Left renal cortex interstitium (tissue), 4 donors: ENCODE measurements around the gene COX6A2. TPM values are rescaled to one million over a fixed set of nuclear protein-coding genes. Genes with fewer than 3 reads are reported as not detected.

Experiments
- DNase-seq, 4 donors: peaks; one replicate each; pipeline ENCODE4 v3.0.0-alpha.2; 2013; ENCODE audit warnings: low read depth in 4 of 4, low spot score in 2 of 4, missing footprints in 1 of 4
- polyA plus RNA-seq, 4 donors: library from polyadenylated mRNA; unstranded; fragments of 120-200 nt; gene quantifications; one replicate each; pipeline ENCODE4 v1.2.1, GENCODE V29; 2013; ENCODE audit not compliant: insufficient read length in 4 of 4

COX6A2 gene
- polyA plus RNA-seq: 1 to 10 TPM in 2 of 4 donors, under 1 TPM in 2; 0.59 to 1.6 (median 1.2) TPM

DNA sequence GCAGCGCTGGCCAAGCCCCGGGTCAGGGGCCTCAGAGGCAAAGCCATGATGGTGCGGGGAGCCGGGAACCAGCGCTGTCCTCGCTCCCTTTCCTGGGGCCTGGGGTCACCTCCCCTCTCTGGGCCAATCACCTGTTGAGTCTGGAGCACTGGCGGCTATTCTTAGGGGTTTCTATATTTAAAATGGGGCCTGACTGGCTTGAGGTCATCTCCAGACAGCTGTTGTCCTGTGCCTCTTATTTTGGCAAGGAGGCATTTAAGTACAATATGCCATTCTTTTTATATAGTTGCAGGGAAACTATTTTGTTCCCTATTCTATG, at the start of gene COX6A2:
Gene COX6A2 (minus strand): TSS at position 82 of the 319 bp plus-strand sequence. CDS start 35 bp downstream, at position 47.
- no peak for DNase-seq

DNA sequence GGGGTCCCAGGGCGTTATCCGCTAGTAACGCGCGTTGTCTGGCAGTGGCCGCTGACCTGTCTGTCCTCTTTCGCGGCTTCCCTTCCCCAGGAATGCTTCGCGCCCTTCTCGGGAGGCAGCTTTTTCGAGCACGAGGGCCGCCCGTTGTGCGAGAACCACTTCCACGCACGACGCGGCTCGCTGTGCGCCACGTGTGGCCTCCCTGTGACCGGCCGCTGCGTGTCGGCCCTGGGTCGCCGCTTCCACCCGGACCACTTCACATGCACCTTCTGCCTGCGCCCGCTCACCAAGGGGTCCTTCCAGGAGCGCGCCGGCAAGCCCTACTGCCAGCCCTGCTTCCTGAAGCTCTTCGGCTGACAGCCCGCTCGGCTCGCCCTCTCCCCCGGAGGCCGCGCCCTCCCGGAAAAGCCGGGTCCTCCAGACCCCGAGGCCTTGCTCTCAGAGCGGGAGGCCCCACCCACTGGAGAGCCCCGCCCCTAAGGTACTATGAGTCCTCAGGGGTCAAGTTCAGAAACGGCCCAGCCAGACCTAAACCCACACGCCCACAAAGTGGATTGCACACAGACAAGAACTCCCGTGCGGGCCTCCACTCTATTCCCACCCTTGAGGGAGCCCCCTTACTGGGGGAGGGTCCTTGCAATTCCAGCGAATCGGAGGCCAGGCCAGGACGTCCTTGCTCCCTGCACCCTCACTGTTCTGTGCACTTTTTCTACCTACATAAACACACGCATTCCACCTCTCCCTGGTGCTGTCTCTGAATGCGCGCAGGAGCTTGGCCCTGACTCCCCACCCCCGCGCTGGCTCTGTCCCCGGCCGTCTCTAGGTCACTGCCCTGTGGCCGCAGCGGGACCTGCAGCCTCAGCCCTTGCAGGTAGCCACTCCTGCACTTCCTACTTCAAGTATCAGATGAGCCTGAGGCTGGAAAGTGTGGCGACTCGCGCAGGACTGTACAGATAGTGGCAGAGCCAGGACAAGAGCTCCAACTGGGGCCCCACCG, 49.4 kb upstream of the COX6A2 start:
- no peak for DNase-seq

DNA sequence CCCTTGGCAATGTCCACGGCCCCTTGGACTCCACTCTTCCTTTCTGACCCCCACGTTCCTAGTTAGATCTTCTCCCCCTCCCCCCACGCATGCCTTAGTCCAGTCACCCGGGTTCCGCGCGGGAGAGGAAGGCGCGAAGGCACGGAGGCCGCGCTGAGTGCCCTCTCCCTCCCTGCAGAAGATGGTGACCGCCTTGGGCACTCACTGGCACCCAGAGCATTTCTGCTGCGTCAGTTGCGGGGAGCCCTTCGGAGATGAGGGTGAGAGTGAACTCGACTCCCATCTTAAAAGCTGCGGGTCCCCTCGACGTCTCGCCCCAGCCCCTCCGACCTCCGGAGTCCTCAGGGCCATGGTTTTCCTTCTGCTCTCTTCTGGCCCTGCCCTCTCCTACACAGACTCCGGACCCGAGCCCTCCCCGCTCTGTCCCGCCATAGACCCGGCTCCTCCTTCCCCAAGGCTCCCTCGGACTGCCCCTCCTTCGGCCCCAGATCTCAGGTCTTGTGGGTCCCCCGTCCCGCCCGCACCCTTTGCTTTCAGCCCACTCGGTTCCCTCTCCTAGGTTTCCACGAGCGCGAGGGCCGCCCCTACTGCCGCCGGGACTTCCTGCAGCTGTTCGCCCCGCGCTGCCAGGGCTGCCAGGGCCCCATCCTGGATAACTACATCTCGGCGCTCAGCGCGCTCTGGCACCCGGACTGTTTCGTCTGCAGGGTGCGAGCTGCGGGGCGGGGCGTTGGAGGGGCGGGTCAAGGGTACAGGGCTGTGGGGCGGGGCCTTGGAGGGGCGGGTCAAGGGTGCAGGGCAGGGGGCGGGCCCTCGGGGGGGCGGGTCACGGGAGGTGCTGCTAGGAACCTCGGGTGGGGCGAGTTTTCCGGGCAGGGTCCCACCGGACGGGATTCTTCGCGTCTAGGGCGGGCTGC, 48.4 kb upstream of the COX6A2 start:
- no peak for DNase-seq

DNA sequence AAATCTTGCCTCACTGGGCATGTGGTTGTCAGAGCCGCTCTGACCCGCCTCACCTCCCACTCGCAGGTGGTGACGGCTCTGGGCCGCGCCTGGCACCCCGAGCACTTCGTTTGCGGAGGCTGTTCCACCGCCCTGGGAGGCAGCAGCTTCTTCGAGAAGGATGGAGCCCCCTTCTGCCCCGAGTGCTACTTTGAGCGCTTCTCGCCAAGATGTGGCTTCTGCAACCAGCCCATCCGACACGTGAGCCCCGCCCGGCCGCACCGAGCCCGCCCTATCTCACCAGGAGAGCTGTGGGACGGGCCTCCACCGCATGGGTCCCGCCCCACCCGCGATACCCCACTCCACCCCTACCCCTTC, 47.8 kb upstream of the COX6A2 start:
- DNase-seq: no peak

DNA sequence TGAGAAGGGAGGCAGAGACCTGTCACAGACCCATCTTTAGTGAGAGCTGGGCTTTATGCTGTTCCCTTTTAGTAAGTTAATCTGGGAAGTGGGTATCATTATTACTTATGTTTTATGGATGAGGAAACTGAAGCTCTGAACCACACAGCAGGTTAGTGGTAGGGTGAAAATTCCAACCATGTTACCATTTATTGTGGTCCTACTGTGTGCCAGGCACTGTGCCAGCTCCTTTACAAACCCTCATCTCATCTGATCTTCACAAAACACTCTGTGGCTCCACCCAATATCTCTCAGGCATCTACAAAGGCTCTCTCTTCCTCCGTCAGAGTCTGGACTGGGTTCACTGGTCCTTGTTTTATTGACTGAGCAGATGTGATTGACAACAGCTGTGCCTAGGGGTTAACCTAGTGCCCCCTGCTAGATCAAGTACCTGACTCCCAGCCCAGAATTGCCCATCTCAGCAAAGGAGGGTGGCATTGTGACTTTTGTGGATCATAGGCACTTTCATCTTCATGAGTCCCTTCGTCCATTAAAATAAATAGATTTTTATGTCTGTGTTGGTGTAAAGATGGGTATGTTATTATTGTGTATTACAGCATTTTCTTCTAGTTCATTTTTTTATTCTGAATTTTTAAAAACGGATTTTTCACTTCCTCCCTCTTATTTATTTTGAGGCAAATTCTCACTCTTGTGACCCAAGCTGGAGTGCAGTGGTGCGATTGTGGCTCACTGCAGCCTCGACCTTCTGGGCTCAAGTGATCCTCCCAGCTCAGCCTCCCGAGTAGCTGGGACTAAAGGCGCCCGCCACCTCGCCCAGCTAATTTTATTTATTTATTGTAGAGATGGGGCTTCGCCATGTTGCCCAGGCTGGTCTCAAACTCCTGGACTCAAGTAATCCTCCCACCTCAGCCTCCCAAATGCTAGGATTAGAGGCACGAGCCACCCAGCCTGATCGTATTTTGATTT, 46.9 kb upstream of the COX6A2 start:
- DNase-seq: no peak

DNA sequence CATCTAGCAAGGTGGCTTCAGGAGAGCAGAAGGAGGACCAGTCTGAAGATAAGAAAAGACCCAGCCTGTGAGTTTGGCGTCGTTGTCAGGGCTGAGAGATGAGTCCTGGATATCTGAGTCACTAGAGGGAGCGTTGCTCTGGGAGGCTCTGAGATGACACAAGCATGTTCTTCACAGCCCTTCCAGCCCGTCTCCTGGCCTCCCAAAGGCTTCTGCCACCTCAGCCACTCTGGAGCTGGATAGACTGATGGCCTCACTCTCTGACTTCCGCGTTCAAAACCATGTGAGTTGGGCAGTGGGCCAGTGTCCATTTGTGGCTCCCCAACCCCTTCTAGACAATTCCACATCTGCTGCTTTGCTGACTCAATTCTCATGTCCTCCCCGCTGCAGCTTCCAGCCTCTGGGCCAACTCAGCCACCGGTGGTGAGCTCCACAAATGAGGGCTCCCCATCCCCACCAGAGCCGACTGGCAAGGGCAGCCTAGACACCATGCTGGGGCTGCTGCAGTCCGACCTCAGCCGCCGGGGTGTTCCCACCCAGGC, 46.1 kb upstream of the COX6A2 start:
- DNase-seq: no peak

DNA sequence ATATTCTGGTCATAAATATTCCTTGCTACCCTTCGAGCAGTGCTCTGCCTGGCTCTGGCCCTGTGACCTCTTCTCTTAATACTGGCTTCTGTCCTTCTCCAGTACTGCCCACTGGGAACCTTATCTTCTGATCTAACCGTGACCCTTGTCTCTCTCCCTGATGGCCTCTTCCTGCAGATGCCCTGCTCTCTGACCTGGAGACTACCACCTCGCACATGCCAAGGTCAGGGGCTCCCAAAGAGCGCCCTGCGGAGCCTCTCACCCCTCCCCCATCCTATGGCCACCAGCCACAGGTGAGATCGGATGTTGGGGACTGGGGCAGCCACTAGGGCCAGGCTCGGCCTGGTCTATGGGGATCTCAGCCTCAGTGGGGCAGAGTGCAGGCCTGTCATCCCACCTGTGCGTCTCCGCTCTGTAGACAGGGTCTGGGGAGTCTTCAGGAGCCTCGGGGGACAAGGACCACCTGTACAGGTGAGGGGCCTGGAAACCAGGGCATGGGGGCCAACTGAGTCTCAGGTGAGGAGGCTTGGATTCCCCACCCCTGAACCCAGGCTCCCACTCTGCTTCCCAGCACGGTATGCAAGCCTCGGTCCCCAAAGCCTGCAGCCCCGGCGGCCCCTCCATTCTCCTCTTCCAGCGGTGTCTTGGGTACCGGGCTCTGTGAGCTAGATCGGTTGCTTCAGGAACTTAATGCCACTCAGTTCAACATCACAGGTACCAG, 45.3 kb upstream of the COX6A2 start:
- no peak for DNase-seq

DNA sequence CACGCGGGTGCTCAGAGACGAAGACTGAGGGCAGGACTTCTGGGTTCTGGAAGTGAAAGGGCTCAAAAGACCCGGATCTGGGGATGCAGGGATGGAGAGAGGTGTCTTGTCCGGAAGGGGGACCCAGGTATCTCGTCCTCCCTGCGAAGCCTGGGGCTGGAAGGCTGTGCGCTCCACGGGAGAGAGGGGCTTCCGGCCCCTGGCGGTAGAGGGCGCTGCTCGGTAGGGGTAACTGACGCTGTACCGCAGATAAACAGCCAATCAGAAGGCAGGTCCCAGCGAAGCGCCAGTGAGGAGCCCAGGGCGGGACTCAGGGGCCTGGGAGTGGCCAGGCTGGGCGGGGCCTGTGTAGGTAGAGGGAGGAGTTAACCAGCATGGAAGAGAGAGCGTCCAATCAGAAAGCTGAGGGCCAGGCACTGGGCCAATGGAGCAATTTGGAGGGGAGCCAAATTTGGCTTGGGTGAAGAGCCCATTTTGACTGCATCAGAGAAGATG, 44.6 kb upstream of the COX6A2 start:
- no peak for DNase-seq

DNA sequence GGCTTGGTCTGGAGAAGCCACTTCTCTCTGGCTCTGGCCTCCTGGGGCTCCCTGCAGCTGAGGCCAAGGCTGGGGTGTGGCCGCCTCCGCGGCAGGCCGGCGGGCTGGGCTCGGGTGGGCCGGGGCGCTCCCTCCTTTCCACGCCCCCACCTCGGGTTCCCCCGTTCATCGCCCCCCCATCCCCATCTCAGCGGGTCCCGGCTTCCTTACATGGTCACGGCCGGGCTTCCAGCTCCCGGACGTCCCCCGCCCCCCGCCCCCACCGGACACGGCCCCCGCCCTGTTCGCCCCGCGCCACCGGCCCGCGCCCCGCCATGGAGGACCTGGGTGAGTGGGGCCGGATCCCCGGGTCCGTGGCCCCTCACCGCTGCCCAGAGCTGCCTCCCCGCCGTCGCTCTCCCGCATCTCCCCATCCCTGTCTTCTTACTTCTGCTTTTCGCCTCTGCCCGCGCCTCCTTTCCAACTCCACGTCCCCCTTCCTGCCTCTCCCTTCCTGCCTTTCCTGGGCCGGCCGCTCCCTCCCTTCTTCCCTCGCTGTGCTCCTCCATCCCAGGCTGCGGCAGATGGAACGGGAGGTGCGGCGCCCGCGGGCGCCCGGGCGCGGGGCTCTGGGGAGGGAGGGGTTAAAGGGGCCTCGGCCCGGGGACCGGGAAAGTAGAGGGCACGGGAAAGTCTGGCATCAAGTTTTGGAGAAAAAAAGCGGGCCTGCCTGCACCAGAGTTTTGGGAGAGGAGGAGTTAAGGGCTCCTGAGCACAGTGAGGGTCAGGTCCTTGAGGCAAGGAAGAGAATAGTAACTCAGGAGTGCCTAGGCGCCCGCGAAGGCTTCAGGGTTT, 43.9 kb upstream of the COX6A2 start, which contains the start of gene TGFB1I1:
Gene TGFB1I1 (plus strand): TSS at position 278 of the 834 bp plus-strand sequence. CDS start 37 bp downstream, at position 315.
- no peak for DNase-seq

DNA sequence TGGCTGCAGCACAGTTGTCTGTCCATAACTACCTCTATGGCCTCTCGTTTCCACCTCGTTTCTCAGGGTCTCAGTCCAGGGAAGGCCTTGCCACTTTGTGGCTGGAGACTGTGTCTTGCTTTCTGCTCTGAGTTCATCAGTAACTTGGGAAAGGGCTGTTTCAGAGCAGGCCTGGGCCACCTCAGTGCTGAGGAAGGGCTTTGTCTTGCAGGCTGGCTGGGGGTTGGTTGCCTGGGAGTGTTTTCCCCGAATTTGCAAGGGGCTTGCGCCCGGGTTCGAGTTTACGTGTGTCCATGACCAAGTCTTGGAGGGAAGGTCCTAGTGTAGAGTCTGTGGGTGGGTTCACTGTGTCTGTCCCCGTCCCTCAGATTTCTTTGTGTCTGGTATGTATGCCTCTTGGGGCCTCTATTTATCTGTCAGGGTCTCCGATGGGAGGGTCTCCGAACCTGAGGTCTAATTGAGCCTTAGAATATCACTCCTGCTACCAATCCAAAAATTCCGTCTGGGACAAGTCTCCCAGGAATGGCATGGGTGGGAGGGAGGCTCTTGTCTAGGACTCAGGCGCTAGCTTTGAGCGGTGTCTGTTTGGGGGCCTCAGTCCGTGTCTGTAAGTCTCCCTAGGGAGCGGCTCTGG, 43.2 kb upstream of the COX6A2 start:
- DNase-seq: no peak

DNA sequence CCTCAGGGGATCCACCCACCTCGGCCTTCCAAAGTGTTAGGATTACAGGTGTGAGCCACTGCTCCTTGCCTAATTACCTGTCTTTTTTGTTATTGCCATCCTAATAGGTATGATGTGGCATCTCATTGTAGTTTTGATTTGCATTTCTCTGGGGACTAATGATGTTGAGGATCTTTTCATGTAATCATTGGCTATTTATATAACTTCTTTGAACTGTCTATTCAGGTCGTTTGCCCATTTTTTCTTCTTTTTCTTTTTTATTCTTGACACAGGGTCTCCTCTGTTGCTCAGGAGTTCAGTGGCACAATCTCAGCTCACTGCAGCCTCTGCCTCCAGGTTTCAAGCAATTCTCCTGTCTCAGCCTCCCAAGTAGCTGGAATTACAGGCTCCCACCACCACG, 42.5 kb upstream of the COX6A2 start:
- no peak for DNase-seq

DNA sequence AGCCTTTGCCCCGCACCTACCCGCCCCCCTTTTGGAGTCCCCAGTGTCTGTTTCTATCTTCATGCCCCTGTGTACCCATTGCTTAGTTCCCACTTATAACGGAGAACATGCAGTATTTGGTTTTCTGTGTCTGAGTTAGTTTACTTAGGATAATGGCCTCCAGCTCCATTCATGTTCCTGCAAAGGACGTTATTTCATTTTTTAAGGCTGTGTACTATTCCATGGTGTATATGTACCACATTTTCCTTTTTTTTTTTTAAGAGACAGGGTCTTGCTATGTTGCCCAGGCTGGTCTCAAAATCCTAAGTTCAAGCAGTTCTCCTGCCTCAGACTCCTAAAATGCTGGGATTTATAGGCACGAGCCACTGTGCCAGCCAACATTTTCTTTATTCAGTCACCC, 39.7 kb upstream of the COX6A2 start:
- no peak for DNase-seq

DNA sequence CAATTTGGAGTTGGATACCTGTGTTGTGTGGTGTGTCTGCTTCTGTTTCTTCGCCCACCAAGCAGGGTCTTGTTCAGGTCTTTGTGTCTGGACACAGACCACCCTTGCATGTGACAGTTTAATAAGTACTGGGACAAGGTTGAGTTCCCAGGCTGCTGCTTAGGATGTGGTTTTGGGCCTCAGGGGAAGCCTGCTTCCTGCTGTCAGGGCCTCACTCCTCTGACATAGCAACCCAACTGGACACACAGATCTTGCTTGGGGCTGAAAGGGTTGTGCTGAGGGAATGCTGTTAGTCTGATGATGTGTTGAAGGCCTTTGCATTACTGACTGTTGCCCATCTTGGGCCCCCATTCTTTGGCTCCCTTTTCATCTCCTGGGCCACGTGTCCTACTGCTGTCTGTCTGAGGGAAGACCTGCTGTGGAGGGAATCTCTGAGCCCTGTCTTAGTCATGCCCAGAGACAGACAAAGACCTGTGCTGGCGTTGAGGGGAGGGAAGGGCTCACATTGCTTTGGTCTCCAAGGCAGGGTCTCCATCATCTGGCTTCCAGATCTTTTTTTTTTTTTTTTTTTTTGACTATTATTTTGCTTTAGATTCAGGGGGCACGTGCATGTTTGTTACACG, 39.1 kb upstream of the COX6A2 start:
- no peak for DNase-seq

DNA sequence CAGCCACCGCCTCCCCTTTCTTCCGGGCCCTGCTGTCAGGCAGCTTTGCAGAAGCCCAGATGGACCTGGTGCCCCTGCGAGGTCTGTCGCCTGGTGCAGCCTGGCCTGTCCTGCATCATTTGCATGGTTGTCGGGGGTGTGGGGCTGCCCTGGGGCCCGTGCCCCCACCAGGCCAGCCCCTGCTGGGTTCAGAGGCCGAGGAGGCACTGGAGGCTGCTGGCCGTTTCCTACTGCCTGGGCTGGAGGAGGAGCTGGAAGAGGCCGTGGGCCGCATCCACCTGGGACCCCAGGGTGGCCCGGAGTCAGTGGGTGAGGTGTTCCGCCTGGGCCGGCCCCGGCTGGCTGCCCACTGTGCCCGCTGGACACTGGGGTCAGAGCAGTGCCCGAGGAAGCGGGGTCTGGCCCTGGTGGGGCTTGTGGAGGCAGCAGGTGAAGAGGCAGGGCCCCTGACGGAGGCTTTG, 38.3 kb upstream of the COX6A2 start:
- DNase-seq: no peak

DNA sequence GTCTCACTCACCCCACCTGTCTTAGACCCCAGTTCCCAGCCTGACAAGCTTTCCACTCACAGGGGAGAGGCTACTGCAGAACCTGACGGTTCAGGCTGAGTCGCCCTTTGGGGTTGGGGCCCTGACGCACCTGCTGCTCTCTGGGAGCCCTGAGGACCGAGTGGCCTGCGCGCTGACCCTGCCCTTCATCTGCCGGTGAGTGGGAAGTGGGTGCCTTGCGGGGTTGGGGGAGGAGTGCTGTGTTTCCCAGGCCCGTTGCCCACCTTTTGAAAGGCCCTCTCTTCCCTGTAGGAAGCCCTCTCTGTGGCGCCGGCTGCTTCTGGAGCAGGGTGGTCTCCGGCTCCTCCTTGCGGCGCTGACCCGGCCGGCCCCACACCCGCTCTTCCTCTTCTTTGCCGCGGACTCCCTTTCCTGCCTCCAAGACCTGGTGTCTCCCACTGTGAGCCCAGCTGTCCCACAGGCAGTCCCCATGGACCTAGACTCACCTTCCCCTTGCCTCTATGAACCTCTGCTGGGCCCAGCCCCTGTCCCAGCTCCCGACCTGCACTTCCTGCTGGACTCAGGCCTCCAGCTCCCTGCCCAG, 37.7 kb upstream of the COX6A2 start:
- no peak for DNase-seq

DNA sequence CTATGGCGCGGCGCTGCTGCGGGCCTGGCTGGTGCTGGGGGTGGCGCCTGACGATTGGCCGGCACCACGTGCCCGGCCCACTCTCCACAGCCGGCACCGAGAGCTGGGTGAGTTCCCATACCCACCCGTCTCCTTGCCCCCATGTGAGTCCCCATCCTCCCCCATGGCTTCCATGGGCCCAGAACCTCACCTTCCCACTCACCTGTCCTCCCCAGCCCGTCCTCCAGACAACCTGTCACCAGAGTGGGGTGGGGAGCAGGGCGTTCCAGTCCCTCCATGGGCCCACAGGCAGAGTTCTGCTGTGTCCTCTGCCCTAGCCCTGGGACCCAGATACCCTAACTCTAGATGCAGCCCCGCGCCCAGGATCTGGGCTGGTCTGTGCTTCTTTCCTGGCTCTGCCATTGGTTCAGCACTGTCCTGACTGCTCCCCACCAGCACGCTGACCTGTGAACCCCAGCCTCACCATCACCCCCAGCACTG, 36.7 kb upstream of the COX6A2 start:
- DNase-seq: no peak

DNA sequence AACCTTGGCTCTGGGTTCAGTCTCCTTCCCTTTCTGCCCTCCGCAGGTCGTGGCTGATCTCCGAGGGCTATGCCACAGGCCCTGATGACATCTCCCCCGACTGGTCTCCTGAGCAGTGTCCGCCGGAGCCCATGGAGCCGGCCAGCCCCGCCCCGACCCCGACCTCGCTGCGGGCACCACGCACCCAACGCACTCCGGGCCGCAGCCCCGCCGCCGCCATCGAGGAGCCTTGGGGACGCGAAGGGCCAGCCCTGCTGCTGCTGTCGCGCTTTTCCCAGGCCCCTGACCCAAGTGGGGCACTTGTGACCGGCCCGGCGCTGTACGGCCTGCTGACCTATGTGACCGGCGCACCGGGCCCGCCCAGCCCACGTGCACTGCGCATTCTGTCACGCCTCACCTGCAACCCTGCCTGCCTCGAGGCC, 36.2 kb upstream of the COX6A2 start:
- DNase-seq: no peak
